ENCODE measurements around the gene PPP4R2.

The PPP4R2 gene, protein sequence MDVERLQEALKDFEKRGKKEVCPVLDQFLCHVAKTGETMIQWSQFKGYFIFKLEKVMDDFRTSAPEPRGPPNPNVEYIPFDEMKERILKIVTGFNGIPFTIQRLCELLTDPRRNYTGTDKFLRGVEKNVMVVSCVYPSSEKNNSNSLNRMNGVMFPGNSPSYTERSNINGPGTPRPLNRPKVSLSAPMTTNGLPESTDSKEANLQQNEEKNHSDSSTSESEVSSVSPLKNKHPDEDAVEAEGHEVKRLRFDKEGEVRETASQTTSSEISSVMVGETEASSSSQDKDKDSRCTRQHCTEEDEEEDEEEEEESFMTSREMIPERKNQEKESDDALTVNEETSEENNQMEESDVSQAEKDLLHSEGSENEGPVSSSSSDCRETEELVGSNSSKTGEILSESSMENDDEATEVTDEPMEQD

DNA sequence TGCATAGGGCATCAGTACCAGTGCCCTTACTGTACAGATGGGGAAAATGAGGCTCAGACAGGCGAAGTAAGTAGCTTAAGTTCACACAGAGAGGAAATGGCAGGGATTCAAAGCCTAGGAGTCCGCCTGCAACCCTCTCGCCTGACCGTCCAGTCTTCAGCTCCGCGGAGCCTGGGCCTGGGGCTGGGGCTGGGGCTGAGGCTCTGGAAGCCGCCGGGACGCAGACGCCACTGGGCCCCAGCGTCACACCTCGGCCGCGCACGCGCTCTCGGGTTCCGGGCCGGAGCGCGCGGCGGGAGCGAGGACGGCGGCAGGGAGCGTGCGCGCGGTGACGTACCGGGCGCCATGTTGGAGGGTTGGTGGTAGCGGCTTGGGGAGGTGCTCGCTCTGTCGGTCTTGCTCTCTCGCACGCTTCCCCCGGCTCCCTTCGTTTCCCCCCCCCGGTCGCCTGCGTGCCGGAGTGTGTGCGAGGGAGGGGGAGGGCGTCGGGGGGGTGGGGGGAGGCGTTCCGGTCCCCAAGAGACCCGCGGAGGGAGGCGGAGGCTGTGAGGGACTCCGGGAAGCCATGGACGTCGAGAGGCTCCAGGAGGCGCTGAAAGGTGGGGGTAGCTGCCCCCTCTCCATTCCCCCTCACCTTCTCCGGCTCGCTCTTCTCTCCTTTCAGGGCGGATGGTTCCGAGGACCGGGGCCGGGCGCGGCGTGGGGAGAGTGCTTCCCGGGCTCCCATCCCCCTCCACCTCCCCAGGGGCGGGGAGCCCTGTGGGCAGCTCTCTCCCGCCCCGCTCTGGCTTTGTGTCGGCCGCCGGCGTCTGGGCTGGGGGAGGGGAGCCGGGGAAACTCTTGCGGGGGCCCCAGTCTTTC, at the start of gene PPP4R2:
TSS of gene PPP4R2 (plus strand) at position 339 of the 861 bp plus-strand sequence. CDS start at position 566, 227 bp downstream.
- DNase-seq: peak; percentile 93 to 95

DNA sequence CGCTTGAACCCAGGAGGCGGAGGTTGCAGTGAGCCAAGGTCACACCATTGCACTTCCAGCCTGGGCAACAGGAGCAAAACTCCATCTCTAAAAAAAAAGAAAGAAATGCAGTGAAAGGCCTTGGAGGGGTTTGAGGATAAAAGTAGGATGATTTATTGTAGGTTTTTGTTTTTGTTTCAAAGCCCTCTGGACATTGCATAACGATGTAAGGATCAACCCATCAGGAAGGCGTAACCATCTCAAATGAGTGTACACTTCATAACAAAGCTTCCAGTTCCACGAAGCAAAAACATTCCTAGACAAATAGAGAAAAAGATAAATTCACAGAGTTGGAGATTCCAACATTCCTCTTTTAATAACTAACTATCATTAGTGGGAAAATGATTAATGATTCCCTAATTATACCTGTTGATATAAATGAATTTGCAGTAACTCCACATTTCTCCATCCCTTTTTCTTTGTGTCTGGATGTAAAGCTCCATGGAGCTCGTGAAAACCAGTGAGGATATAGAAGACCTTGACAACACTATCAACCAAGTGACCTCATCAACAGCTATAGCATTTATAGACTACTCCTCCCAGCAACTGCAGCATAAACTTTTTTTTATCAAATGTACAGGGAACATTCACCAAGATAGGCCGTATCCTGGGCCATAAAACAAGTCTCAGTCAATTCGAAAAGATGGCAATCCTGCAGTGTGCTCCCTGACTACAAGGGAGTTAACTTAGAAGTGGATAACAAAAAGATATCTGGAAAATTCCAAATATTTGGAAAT, 48.7 kb upstream of the PPP4R2 start:
- no peak for DNase-seq

DNA sequence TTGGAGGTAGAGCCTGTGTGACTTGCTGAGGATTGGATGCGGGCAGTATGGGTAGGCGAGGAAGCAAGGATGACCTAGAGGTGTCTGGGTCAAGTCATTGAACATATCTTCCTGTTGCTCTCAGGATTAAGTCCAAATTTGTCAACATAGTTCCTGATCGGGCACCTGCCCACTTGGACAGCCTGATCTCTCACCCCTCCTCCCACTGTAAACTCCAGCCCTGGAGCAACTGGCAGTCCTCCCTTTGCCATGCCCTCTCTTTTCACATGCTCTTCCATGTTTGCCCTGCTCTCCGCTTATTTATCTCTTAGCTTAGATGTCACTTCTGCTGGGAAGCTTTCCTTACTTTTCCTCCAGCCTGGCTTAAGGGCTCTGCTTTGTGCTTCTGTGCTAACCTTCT, 47.6 kb upstream of the PPP4R2 start:
- DNase-seq: no peak

DNA sequence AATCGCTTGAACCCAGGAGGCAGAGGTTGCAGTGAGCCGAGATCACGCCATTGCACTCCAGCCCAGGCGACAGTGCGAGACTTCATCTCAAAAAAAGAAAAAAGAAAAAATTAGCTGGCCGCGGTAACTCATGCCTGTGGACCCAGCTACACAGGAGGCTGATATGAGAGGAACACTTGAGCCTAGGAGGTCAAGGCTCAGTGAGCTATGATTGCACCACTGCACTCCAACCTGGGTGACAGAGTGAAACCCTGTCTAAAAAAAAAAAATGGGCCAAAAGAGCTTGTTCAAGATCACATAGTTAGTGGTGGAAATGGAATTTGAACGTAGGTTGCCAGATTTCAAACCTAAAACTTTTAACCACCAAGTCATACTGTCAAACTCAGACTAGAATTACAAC, 46.2 kb upstream of the PPP4R2 start:
- DNase-seq: no peak

DNA sequence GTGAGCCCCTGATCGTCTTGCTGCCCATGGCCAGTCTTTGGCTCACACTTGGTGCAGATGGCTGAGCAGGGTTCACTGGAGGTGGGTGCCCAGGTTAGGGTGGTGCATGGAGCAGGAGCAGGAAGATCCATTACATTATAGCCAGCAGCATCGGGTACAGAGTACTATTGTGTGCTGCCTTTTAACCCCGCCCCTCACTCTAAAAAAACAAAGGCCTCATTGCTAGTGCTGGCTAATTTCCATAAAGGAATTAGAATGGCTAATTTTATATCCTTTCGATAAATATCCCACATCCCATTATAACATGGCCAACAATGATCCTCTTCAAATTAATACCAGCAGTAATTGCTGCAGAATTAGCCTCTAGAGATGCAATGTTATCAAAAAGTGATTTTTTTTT, 45.8 kb upstream of the PPP4R2 start:
- no peak for DNase-seq

DNA sequence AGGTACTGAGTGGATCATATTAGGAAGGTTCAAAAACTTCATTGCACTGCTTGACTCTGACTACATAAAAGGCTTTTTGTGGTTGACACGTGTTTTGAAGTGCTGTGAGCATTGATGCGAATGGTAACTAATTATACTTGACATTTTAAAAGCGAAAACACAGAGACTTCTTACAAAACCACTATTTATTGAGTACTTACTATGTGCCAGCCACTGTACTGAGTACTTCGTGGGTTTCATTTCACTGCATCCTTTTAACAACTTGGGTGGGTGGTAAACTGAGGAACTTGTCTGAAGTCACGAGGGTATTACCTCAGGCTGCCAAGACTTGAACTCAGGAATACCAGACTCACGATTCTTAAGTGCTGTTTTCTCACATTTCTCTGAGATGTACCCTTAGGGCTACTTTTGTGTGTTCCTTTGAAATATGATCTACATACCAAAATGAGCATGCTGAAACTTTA, 45.3 kb upstream of the PPP4R2 start:
- DNase-seq: no peak

DNA sequence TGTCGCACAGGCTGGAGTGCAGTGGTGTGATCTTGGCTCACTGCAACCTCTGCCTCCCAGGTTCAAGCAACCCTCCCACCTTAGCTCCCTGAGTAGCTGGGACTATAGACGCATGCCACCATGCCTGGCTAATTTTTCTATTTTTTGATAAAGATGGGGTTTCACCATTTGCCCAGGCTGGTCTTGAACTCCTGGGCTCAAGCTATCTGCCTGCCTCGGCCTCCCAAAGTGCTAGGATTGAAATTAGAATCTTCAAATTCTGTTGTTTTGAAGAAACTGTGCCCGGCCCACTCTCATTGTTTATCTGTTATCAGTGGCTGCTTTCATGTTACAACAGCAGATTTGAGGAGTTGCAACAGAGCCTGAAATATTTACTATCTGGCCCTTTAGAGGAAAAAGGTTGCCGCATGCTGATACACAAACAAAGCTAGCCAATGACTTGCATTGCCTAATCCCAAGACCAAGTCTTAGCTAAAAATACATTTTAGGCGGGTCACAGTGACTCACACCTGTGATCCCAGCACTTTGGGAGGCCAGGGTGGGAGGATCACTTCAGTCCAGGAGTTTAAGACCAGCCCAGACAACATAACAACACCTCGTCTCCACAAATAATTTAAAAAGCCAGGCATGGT, 43.2 kb upstream of the PPP4R2 start:
- no peak for DNase-seq

DNA sequence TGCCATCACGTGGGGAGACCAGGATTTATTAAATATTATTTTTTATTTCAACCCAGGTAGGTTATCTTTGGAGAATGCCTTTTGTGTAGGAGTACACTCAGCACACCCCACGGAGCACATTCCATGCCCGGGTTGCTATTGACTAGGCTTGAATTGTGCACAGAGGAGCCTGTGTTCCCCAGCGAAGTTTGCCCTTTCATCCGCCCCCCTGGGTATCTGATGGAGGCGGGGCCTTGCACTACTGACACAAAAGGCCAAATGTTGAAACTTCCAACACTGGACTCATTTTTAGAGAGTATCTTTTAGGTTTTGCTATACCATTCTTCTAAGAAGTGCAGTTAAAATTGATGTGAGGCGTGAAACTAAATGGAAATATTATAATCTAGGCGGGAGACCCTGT, 39.3 kb upstream of the PPP4R2 start:
- DNase-seq: no peak

DNA sequence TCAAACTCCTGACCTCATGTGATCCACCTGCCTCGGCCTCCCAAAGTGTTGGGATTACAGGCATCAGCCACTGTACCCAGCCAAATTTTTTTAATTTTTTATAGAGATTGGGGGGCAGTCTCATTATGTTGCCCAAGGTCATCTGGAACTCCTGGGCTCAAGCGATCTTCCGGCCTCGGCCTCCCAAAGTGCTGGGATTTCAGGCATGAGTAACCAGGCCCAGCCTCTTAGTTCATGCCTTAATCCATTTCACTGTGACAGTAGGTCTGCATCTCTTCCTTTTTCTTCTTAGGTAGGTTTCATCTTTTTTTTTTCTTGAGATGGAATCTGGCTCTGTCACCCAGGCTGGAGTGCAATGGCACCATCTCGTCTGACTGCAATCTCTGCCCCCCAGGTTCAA, 37.3 kb upstream of the PPP4R2 start:
- no peak for DNase-seq

DNA sequence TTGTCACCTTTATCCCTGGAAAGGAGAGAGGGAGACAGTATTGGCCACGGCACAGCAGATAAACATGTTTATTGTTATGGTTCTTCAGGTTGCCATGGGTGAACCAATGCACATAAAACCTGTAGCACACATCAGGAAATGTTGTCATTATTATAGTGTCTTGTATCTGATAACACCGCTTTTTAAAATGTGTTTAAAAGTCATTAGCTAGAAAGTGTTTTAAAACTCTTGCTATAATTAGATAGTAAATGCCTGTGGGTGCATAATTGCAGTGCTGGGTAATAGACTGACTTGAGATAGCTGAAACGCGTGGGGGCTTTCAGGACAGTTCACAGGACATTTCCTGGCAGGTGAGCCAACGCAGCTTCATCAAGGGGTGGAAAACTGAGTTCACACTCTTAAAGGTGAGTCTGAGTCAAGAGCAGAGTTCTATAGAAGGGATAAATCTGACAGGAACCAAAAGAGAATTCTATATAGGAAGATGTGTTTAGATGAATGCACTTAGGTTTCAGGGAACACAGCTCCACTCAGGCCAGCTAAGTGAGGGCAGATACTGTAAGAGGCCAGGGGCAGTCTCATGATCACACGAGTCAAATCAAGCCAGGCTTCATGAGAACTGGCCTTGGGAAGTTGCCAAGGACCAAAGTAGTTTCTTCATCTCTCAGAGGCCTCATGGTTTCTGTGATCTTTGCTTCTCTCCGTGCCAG, 35.6 kb upstream of the PPP4R2 start:
- peak in 1 of 2 experiments; percentile 37 for DNase-seq

DNA sequence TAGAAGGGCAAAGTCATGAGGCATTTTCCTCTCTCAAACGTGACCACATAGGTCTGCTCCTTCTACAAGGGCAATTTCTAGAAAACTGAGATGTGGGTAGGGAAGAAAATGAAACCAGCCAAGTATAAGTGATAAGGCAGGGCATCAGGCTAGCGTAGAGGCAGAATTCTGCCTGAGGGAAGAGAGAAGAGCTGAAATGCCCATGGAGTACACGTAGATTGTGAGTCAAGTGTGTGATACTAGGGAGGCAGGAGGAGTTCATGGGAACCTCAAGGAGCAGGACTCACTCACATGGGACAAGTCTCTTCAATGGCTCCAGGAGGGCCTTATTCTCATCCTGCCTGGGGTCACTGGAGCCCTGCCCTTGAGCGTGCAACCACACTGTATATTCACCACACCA, 34.9 kb upstream of the PPP4R2 start:
- no peak for DNase-seq

DNA sequence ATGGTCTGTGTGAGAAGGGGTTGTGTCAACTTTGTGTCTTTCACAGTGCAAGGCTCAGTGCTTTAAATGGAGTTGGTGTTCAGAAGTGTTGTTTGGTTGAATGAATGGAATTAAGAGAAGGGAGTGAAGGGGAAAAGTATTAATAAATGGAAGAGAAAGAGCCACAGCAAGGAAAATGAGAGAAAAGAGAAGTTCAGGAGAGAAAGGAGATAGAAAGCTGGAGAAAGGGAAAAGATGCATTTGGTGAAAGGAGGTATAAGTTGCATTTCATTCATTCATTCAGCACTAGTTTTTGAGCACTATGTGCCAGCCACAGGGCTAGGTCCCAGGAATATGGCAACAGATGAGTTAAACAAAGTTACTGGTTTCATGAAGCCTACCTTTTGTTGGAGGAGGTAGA, 34.3 kb upstream of the PPP4R2 start:
- DNase-seq: no peak

DNA sequence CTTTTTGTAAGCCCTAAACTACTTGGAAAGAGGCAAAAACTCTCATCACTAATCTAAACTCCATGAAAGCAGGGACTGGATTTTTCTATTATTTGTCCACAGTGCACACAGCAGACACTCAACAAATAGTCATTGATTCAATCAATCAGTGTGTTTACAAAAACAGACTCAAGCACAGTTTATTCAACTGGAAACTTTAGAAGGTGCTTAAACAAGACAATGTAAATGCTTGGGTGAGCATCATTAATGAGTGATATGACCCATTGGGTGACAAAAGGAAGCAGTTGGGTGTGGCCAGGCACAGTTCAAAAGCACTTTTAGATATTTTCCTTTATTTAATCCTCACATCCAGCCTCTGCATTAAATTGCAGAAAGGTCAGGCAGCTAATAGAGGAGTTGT, 32.0 kb upstream of the PPP4R2 start:
- no peak for DNase-seq

DNA sequence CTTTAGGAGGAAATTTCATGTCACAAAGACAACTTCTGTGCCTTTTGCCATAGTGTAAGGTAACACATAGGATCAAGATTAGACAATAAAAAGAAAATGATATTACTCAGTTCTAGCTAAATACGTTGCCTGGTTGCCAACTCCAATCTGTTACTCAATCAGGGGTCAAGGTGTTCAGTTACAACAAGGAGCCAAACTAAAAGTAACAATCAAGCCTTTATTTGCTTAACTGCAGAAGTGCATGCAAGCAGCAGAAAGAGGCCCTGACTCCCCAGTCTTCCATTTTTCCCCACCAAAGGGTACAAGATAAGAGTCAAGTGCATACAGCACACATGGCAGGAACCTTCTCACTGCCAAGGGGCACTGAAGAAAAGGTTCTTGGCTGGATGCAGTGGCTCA, 28.3 kb upstream of the PPP4R2 start:
- DNase-seq: no peak

DNA sequence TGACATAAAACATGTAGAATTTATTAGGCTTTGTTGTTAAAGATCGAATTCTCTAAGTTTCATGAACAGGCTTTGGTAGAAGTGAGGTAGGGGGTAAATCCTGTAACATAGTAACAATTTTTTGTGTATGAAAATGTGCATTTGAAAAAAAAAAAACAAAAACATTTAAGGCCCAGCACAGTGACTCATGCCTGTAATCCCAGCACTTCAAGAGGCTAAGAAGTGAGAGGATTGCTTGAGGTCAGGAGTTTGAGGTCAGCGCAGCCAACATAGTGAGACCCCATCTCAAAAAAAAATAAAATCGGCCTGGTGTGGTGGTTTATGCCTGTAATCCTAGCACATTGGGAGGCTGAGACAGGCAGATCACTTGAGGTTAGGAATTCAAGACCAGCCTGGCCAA, 26.8 kb upstream of the PPP4R2 start:
- no peak for DNase-seq

DNA sequence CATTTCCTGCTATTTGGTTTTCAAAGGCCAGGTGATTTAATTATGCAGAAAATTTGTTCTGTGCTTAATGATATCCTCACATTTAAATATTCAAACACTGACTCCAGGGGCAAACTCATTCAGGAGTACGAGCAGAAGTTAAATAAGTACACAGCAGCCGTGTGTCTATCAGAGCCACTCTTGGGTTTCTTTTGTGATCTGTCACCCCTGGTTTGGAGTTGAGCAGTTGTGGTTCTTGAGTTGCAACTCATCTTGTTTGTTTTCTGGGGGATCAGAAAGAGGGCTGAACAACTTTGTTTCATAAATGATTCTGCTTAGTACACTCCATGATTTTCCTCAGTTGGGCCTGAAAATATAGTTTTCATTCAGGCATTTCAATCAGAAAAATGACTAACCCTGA, 25.7 kb upstream of the PPP4R2 start:
- DNase-seq: no peak

DNA sequence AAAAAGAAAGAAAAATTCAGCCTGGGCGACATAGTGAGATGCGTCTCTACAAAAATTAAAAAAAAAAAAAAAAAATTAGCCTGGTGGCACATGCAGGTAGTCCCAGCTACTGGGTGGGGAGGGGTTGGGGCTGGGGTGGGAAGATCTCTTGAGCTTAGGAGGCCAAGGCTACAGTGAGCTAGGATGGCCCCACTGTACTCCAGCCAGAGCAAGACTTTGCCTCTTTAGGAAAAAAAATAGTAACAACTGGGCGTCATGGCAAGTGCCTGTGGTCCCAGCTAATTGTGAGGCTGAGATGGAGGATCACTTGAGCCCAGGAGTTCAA, 23.9 kb upstream of the PPP4R2 start:
- DNase-seq: no peak

DNA sequence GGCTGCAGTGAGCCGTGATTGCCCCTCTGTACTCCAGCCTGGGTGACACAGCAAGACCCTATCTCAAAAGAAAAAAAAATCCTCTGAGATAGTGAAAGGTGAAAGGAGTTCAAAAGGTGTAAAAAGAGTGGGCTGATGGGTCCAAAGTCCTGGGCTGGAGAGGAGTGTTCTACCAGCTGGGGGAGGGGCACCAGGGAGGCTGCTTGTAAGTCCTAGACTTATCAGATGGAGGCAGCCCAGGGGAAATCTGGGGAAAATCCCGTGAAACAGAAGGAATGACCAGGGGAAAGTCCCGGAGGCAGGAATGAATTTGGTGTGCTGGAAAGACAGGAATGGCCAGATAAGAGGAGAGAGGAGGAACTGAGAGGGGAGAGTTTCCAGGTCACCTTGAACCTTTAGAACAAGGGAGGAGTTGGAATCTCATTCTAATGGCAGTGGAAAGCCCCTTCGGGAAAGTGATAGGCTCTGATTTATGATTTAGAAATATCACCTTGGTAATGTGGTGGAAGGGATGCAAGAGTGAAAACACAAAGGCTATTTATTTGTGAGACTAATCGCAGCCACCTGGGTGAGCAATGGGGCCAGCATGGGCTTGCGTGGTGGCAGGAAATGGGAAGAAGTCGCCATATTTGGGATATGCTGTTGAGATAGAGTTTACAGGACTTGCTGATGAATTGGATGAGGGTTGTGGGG, 23.4 kb upstream of the PPP4R2 start:
- DNase-seq: no peak

DNA sequence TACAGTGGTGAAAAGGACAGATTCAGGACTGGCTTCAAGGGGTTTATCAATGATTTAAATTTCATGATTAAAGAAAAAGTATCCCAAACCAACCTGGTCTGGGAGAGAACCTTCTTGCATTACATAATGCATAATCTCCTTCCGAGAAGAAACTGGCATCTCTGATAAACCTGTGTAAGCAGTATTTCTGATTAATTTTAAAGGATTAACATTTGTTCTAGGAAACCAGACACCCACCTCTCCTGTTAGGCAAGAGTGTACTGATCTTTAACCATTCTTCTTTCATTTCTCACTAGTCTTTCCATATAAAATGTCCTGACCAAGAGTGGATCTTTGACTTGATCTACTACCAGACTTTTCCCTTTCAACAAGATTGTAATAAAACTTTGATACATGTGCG, 22.8 kb upstream of the PPP4R2 start:
- no peak for DNase-seq

DNA sequence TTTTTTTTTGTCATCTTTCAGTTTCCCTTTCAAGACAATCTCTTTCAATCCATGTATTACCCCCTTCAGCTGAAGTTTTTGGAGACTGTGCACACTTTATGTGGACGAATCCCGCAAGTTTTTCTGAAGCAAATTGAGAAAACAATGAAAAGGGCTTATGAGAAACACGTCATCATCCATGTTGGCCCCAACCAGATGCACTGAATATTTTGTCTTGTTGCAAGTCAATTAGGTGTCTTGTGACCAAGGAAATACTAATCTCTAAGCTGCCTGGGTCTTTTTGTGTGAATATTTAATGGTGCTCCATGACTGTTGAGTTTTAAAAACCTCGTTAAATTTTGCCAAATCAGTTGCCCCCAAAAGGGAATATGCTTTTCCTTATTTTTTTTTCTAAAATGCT, 21.7 kb upstream of the PPP4R2 start:
- DNase-seq: no peak

DNA sequence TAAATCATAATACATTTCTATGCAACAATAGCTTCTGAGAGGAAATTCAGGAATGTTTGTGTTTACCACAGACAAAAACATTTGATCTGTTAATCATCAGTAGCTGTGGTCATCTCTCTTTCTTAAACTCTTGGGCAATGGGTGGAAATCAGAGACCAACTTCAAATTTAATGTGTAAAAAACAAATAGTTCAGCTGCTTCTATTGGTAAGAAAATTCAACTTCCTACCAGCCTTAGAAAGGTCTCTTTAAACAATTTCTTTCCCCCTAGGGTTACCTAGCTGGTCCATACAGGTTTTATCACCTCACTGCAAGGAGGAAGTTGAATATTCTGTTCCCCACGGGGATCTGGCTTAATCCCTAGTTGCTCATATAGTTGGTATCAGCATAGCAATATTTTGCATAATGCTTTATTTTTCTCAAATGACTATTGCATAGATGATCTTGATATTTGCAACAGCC, 20.3 kb upstream of the PPP4R2 start:
- DNase-seq: no peak
